Forelimb muscle (tissue), 1 donor: Measurements from ENCODE around the gene PRLR. TPM values are rescaled to one million over a fixed set of nuclear protein-coding genes. Genes with fewer than 3 reads are reported as not detected.
"Not testable (repeated sequence)": the region's sequence is repeated elsewhere in the genome, so short reads cannot be mapped to it uniquely, and the experiment has no call there.

ENCODE experiments used
- DNase-seq: peaks from one replicate; pipeline ENCODE4 v3.0.0-alpha.2; 2013; ENCODE audit warnings: low read depth
- polyA plus RNA-seq: library from polyadenylated mRNA; unstranded; fragments of 120-200 nt; gene quantifications from one replicate; pipeline ENCODE4 v1.2.1, GENCODE V29; 2013; ENCODE audit not compliant: insufficient read length

Gene PRLR
- polyA plus RNA-seq, 1 donor, result 0.38 TPM

DNA sequence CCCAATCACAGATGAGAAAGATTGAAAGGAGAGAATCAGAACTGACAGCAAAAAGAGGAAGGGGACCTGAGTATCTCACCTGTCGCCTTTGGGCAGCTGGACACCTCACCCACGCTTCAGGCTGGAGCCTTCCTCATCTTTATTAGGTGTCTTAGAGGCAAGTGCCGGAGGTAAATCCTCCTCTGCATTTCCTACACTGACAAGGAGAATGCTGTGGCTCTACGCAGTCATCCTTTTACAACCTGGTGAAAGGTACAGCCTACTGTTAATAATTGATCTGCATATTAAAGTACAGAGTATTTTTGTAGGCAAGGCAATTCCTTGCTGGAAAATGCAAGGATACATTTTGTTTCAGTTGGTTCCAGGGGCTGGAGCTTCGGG is 34.8 kb downstream of the PRLR start:
- DNase-seq, result no peak

DNA sequence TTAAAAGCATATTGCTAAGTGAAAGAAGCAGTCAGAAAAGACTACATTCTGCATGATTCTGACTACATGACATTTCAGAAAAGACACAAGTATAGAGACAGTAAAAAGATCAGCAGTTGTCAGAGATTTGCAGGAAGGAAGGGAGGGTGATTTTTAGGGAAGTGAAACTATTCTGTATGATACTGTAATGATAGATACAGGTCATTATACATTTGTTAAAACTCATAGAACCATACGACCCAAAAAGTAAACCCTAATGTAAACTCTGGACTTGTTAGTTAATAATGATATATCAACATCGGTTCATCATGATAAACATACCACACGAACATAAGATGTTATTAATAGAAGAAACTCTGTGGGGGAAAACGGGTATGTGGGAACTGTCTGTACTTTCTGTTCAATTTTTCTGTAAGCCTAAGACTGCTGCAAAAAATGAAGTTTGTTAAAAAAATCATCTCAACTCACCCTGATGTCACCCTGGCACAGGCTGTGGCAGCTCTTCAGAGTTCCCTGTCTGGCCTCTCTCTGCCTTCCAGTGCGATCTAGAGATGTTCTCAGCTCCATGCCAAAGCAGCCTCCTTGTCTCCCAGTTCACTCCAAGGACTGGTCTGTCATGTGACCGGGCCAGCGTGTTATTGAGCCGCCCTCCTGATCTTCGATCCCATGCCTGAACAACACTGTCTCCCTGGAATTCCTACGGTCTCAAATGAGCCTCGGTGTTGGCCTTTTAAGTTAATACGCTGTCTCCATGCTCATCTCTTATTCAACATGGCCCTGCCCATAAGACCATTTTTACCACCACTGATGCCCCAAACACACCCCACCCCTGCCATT is 35.4 kb downstream of the PRLR start:
- no peak for DNase-seq

DNA sequence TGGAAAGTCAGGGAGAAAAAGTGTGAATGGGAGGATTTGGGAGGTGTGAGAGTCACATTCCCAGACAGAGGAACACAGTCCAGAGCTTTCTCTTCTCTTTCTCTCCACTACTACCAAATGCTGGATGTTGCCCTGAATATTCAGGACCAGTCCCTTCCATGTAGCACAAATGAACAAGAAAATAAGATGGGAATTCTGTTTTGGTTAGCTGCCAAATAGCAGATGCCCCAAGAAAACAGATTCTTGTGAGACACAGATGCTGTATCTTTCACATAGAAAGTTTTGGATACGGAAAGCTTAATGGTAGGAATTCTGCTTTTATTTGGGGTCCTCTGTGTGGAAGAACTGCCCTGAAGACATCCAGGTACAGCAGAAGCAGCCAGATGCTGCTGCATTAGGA is 37.8 kb downstream of the PRLR start:
- DNase-seq, result no peak

DNA sequence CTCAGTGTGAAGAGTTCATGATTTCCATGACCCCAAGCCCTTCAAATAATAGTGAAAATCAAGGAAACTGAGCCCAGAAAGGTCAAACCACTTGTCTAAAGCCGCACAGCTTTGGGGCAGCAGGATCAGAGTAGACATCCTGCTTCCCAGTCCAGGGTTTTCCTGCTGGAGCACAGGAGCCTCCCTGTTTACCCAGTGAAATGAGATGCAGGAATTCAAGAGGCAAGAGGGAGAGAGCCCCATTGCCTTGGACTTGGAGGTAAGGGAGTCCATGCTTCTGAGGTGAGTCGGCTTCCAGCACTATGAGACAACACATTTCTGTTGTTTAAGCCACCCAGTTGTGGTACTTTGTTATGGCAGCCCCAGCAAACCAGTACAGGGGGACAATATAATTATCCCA is 40.5 kb downstream of the PRLR start:
- not testable (repeated sequence) for DNase-seq

DNA sequence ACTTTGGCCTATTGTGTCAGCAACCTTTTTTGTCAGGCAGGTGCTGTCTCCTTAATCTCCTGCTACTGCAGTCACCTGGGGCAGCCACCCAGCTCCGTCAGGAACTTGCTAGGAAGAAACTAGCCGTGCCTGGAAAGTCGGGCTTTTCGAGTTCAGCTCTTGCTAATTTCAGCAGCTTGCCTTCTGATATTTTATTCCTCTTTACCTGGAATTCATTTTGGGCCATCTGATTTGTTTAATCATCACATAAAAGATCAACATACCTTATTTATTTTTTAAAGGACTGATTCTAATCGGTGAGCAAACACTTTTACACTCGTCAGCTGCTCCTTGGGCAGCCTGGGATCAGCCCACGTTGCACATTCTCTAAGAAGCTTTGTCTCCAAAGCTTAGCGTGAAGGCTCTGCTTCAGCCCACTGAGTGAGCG is 42.2 kb downstream of the PRLR start:
- no peak for DNase-seq

DNA sequence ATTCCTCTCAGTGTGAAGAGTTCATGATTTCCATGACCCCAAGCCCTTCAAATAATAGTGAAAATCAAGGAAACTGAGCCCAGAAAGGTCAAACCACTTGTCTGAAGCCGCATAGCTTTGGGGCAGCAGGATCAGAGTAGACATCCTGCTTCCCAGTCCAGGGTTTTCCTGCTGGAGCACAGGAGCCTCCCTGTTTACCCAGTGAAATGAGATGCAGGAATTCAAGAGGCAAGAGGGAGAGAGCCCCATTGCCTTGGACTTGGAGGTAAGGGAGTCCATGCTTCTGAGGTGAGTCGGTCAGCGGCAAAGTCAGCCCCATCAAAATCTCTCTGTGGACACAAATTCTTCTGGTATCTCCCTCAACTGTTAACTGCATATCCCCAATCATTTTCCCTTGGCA is 42.7 kb downstream of the PRLR start:
- DNase-seq, result not testable (repeated sequence)

DNA sequence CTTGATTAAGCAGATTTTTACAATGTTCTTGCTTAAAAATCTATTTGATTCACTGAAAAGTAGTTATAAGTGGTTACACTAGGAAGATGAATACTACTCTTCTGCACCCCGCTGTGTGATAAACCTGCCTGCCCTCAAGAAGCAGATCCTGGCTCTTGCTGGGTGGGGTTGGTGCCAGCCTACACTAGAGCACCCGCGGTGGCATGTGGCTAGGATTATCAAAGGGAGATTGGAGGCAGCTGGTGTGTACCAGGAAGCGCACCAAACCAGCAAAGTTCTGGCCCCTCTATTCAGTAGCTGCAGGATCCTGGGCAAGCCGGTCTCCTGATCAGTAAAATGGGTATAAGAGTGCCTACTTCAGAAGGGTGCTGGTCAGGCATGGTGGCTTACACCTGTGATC is 43.5 kb downstream of the PRLR start:
- DNase-seq, result no peak

DNA sequence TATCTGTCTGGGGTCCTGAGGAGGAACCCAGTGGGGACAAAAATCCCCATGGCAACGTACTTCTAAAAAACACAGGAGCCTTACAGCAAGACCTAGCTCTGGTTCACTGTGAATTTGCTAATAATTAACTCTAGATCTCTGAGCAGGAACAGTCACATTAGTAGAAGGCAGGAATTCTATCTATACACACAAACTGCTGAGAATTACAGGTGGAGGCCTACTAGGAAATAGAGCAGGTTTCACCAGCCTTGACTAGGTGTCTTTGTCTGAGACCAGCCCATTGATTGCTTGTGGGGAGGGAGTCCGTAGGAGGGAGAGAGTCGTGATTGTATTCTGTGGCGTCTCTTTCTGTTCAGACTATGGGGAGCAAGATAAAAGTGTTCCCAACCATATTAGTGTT is 44.8 kb downstream of the PRLR start:
- DNase-seq, result no peak

DNA sequence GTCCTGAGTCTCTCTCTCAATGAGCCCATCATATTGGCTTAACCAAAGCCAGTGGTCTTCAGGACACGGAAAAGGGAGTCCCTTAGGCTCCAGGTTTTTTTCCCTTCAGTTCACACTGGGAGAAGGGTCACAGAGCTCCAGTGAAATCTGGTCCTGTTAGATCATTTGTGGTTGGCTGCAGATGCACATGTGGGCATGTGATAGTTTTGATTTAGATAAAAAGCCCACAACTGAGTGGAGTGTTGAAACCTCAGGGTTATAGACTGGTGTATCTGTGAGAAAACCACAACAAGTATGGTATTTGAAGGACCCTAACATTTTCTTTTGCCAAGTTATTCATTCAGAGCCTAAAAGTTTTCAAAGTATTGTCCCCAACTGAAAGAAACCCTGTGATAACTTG is 46.7 kb downstream of the PRLR start:
- no peak for DNase-seq

DNA sequence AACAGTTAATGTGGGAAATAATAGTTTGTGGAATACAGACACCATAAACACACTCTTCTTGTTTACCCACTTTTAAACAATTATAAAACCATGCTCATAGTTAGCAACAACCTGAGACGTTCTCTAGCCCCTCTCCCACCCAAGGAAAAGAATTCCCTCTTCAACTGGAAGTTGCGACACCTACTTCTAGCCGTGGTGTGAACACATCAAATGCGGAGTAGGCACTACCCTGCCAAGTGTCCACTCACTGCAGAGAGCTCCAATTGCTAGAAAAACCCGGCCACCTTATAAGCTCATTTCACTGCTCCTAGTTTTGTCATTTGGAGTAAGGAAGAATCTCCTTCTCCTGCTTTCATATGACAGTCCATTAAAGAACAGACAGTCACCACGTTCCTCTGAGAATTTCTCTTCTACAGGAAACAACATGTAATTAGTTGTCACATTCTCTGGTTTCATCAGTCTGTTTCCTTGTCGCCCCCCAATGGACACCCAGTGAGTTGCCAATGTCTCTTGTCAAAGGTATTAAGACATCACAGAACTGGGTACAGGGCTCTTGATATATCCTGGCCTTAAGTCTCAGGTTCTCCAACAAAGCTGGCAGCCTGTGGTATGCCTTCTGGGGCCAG is 47.3 kb downstream of the PRLR start:
- DNase-seq, result no peak

DNA sequence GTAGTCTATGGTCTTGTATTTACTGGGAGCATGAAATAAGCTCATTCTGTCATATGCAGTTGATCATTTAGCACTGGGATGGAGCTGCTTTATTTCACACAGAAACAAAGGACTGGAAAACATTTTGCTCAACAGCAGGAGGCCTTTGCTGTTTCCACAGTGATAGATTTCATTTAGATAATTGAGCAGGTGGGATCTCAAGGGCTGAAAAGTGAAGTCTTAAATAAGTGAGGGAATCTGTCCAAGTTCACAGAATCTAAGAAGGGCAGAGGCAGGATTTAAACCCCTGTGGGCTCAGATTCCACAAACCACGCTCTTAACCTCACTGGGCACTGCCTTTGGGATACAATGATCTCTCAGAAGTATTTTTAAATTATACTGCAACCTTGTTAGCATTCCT is 47.8 kb downstream of the PRLR start:
- no peak for DNase-seq

DNA sequence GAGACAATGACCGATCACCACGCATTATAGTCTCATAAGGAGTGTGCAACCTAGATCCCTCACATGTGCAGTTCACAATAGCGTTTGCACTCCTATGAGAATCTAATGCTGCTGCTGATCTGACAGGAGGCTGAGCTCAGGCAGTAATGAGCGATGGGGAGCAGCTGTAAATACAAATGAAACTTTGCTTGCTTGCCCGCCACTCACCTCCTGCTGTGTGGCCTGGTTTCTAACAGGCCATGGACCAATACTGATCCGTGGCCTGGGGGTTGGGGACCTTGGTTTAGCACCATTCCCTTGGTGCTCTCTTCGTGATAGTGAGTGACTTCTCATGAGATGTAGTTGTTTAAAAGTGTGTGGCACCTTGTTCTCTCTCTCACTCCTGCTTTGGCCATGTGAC is 50.2 kb downstream of the PRLR start:
- no peak for DNase-seq

DNA sequence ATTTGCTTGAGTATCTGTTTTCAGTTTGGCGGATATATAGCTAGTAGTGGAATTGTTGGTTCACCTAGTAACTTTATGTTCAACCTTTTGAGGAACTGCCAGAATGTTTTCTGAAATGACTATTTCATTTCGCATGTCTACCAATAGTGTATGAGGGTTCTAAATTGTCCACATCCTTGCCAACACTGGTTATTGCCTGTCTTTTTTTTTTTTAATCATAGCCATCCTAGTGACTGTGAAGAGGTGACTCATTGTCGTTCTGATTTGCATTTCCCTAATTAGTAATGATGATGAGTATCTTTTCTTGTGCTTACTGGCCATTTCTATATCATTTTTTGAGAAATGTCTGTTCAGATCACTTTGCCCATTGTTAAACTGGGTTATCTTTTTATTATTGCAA is 52.5 kb downstream of the PRLR start:
- DNase-seq, result no peak

DNA sequence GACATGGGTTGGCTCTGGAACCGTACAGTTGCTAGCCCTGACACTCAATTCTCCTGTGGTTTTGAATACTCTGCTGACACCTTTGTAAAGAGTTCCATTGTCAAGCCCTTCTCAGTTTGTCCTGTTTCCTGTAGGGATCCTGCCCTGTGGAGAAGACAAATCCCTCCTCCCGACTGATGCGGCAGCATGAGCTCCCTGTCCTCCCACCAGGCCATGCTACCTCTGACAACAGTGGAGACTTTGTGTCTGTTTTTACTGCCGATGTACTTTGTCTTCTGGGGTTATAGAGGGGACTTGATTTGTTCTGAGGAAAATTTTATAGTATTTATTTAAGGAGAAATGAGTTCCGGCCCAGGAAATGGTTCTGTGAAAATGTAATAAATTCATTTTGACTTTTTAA is 57.8 kb downstream of the PRLR start:
- DNase-seq, result no peak

DNA sequence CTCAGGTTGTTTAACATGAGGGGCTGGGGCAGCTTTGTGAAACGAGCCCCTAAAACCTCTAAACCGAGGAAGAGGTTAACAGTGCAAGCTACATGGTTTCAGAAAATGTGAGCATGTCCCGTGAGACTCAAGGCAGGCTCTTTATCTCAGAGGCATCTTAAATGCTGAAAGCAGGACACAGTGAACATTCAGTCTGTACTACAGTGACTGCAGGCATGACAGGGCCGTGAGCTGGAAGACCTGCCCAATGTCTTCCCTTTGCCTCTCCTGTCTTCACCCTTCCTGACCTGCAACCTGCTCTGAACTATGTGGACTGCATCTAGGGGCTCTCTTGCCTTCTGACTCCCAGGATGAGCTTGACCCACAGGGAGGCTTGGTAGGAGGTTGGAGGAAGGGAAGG is 58.3 kb downstream of the PRLR start:
- no peak for DNase-seq

DNA sequence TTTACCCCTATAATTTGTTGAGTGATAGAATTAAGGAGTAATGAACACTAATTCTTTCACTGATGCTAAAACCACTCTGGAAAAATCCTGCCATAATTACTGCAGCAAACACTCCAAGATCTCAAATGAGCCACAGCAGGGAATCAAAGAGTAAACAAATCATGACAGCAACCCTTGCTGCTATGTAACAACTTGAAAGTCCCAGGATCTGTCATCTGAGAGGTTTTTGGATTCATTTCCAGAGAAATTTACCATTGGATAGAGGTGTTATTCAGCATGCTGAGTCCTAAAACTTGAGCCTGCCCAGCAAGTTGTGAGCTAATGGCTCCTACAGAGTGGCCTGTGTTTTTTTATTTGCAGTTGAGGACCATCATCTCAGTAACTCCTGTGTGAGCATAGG is 59.2 kb downstream of the PRLR start:
- DNase-seq, result no peak

DNA sequence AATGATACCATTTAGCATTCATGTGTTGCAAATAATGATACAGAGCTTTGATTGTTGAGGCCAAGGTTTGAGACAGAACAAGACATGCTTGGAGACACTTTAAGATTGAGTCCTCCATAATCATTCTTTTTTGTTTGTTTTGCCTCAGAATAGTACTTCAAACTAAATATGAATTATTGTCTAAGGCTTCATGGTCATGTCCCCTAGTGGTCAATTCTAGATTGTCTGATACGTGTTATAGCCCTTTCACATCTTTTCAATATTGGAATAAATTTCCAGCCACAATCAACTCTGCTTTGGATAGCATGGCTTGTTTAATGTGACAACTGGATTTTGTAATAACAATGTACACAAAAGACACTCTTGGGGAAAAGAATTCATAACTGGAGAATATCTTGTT is 64.2 kb downstream of the PRLR start:
- no peak for DNase-seq

DNA sequence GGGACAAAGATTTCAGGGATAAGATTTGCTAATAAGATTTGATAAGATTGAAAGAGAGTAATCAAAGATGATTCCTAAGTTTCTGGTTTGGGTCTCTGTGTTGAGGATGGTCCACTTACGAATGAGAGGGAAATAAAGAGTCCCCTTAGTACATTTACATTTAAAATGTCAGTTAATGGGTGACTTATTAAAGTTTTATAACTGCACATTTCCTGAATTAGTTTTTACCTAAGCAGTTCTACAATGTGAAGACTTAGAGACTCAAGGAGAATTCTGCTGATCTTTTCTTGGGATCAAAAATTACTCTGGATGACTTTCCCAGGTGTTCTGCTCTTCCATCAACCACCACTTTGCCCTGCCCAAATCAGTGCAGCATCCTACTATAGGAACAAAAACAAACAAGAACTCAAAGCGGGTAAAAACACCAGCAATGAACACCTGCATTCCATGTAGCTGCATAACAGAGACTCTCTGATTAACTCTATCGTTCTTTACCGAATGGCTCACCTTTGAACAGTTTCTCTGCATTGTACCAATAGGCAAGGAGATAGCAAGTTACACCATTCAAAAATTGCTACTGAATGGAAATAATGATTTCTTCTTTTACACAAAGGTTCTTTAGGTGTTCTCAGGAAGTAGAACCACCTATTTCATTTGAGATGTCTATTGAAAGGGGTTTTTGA is 65.3 kb downstream of the PRLR start:
- DNase-seq, result no peak

DNA sequence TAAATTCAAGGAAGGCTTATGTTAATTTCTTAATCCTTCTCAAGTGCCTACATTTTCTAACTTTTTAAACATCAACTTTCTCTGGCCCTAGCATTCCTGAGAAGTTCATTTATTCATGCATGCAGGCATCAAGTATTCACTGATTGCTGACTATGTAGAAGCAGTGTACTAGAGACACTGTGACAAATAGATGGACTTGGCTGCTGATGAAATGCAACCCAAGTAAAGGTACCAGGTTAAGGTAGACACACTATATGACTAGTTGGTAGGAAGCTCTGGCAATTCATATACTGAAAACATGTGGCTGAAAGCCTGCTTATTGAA is 66.6 kb downstream of the PRLR start:
- DNase-seq, result no peak

DNA sequence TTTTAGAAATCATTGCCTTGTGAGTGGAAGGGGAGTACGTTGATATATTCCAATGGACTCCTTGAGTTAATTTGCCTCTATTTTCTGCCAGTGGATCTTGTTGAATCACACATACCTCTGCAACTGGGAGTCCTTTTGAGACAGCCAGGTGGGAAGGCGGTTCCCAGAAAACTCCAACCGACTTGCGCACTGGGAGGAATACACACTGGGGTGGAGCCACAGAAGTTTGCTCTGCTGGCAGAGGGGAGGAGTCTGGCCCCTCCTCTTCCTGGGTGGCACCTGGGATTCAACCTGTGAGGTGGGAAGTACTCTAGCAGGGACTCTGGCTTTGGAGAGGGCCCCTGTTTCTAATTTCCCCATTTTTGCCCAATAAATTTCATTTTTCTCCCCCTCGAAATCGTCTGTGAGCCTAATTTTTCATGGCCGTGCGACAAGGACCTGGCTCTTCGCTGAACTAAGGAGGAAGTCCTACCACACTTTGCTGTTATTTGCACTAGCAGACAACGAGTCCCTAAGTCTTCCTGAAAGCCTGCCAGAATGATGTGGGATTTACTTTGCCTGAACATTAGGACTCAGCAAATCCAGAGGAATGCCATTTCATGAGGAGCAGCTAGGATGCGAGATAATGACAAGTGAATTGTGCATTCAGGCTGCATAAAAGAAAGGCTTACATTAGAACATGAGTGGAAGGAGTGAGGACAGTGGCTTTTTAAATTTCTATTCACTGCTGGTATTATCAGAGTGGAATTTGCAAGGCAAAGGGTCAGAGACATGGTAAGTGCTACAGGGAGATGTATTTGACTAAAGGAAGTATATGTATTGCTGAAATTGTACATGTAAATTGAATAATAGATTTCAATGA is 67.2 kb downstream of the PRLR start:
- DNase-seq, result no peak

DNA sequence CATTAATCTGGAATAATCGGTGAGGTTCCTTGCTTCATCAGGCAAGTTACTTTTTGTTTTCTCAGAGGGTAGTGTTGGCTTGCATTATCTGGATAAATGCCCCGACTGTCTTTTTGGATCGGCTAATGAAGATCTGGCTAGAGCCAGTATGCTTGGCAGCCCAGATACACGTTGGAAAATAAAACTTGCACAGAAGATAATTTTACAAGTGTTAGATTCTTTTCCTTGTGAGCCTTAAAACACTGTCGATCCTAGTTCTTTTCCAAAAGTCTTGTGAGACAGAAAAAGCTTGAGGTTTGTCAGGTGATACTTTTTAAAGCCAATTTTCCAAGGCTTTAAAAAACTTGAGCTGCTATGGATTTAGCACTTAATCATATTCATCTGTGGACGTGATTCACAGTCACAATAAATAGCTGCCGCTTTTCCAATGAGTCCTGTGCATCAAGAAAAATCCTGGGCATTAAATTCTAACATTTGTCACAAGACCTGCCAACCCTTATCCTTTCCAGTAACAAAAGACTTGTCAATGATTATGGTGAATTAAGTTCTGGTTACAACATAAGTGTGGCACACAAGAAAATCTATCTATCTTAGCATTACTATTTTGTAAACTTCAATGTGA is 68.5 kb downstream of the PRLR start:
- DNase-seq, result peak; percentile 35
